Amniotic epithelial cell (primary cell): Measurements from ENCODE around the gene NDUFB4.

Experiments used
- DNase-seq: peaks from one replicate; pipeline ENCODE4 v3.0.0-alpha.2; 2010; ENCODE audit warnings: low read depth

The NDUFB4 gene

DNA sequence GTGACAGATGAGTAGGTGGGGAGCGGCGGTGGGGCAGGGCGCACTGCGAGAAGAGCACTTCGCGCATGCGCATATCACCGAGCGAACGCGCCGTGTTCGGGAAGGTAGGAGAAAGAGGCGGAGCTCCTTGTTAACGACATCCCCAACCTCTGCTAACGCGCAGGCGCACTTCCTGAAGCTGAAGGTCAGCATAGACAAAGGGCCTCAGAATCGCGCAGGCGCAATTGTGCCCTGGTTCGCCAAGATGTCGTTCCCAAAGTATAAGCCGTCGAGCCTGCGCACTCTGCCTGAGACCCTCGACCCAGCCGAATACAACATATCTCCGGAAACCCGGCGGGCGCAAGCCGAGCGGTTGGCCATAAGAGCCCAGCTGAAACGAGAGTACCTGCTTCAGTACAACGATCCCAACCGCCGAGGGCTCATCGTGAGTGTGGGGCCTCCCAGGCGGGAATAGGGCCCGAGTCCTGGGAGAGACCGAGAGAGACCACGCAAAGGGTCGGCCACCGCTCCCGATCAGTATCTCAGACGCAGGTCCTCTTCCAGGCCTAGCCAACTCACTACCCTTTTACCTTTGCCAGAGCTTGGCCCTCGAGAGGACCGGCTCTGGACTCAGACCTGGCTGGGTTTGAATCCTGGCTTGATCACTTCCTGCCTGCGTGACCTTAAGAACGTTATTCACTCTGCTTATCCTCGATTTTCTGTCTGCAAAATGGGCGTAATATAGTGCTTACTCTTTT, at the start of gene NDUFB4:
TSS of gene NDUFB4 (plus strand) at position 221 of the 737 bp plus-strand sequence. CDS start at position 245, 24 bp downstream.
- peak; percentile 97 for DNase-seq

DNA sequence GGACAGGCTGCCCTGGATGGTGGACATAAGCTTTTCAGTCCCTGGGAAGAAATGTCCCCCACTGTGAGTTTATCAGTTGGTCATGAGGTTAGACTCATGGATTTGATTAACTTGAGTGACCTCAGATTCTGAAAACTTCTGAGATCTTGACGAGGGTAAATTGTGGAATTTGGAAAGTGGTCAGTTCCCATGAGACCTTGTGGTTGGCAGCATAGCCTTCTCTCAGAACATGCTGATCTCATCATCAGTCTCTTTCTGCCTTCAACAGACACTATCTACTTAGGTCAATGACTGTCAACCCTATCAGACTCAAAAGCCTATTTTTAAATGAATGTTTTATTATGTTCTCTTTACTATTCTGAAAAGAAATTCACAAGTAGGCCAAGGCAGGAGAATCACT, 45.6 kb upstream of the NDUFB4 start:
- no peak for DNase-seq

- DNase-seq, result no peak
Measured at GRCh38 chr3:120552184-120553172, 43.7 kb upstream of the NDUFB4 start.

GRCh38 chr3:120554812-120555606, 41.1 kb upstream of the NDUFB4 start:
- no peak for DNase-seq

- DNase-seq, result no peak
Measured at GRCh38 chr3:120555657-120556509, 40.3 kb upstream of the NDUFB4 start.

- no peak for DNase-seq
Measured at GRCh38 chr3:120557115-120557514, 39.0 kb upstream of the NDUFB4 start.

GRCh38 chr3:120558771-120559241, 37.3 kb upstream of the NDUFB4 start:
- DNase-seq, result peak; percentile 83

DNA sequence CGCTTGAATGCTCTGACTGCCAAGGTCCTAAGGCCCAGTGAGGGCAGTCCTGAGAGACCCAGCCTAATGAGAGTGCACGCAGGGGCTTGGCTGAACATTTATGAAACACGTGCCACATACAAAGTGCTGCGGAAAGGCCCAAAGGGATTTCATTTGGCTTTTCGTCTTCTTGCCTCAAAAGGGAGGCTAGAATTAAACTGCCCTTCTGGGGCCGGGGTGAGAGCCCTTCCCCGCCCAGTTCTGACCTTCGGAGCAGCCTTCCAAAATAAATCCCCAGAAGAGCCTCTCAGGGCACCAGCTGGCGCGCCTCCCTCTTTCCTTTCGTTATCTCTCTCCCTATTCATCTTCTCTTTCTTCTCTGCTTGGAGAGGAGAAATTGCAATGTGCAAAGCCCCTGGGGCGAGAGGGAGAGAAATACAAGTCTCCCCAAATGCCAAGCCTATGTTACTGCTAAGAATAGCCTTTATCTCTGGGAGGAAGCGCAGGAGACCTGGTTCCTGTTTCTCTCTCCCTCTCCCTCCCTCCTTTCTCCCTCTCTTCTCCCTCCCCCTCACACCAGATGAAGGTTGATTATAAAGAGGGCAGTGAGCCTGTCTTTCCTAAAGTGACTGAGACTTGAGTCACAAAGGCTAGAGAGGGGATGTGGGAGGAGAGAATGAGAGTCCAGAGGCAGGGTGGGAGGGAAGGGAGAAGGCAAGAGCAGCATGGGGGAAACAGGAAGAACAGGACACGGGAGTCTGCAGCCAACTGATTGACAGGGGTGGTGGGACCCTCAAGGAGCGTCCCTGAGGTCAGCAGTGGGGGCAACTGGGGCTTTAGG, 36.7 kb upstream of the NDUFB4 start:
- DNase-seq, result peak; percentile 61

DNA sequence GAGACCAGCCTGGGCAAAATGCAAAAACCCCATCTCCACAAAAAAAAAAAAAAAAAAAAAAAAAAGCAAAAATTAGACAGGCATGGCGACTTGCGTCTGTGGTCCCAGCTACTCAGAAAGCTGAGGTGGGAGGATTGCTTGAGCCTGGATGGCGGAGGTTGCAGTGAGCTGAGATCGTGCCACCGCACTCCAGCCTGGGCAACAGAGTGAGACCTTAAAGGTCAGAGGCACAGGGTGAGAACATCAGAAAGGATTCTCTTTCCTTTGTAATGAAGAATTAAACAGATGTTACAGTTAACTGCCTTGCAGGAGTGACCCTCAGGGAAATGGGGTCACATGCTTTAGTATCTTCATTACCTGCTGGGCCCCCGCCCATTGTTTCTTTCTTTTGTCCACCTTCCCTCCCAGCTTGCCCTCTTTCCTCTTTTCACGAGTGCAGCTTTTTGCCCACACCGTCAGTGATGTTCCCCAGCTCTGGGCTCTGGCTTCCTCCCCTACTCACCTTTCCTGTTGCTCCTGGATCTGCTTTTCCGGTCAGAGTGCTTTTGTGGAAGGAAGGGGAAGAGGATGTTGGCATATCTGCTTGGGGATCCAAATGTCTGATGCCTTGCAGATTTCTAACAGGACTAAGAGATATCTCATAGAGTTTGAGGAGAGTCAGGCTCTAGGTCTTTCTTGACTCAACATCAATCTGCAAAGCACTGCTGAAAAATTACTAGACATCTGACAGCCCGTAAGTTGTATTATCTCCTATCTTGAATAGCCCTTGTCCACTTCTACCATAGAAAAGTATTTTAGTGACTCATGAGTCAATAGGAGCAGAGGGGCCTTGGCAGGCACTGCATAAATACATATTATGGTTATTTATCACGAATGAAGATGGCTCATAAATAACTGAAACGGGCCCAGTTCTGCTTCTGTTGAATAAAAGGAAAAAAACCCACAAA, 35.6 kb upstream of the NDUFB4 start:
- peak; percentile 21 for DNase-seq

- peak; percentile 59 for DNase-seq
Measured at GRCh38 chr3:120561251-120562045, 34.7 kb upstream of the NDUFB4 start.

DNA sequence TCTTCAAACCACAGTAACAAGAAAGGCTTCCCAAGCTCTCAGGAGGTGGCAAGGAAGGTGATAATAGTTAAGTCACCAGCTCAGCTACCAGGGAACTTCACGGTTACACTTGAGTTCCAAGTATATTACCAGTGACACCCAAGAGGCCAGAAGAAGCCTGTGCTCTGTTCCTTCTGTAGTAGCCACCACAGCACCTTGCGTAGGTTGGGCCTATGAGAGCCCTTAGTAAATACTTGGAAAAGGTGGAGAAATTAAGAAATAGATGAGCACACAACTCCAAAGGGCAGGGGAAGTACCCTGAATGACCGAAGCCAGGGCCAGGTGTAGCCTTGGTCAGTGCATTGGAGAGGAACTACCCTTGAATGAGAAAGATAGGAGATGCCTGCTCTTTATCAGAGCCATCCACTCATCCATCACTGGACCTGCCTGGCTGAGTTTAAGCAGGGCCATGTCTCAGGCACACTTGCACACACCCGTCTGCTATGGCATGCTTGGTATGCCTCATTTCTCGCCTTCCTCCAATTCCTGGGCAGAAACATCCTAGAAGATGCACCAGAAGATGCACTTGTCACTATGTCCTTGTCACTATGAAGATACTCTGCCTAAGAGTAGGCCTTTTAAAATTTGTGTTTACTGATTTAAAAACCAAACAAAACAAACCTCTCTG, 32.6 kb upstream of the NDUFB4 start:
- DNase-seq, result no peak

- DNase-seq, result no peak
Measured at GRCh38 chr3:120566243-120566975, 29.7 kb upstream of the NDUFB4 start.

GRCh38 chr3:120567370-120568201, 28.6 kb upstream of the NDUFB4 start:
- DNase-seq, result peak; percentile 28

GRCh38 chr3:120568202-120568531, 28.0 kb upstream of the NDUFB4 start:
- DNase-seq, result no peak

GRCh38 chr3:120568598-120568997, 27.5 kb upstream of the NDUFB4 start:
- peak; percentile 35 for DNase-seq
